Measurements from ENCODE around the gene GAGE10.

The GAGE10 gene

GRCh38 chrX:49276207-49276606, 27.2 kb upstream of the GAGE10 start:
- FAIRE-seq: no peak
- DNase-seq (ENCODE audit: insufficient read length, low spot score): no peak
- TF ChIP-seq CTCF (IDR thresholded peaks at IDR 0.05; ENCODE audit: insufficient read depth, missing control alignments): no peak

- FAIRE-seq (no peak), DNase-seq (ENCODE audit: insufficient read length, low spot score) (no peak)
- no peak for TF ChIP-seq CTCF (IDR thresholded peaks at IDR 0.05; ENCODE audit: insufficient read depth, missing control alignments)
These were observed 26.5 kb upstream of the GAGE10 start for GRCh38 chrX:49276671-49277534.

- TF ChIP-seq CTCF (IDR thresholded peaks at IDR 0.05; ENCODE audit: insufficient read depth, missing control alignments): no peak
- FAIRE-seq: no peak
- no peak for DNase-seq (ENCODE audit: insufficient read length, low spot score)
These were observed 26.0 kb upstream of the GAGE10 start for GRCh38 chrX:49277535-49277830.

GRCh38 chrX:49278081-49278480, 25.4 kb upstream of the GAGE10 start:
- DNase-seq (ENCODE audit: insufficient read length, low spot score) (no peak), FAIRE-seq (no peak)
- TF ChIP-seq CTCF (IDR thresholded peaks at IDR 0.05; ENCODE audit: insufficient read depth, missing control alignments): no peak

GRCh38 chrX:49282647-49283011, 20.8 kb upstream of the GAGE10 start:
- peak; percentile 39 for TF ChIP-seq CTCF (IDR thresholded peaks at IDR 0.05; ENCODE audit: insufficient read depth, missing control alignments)
- DNase-seq (ENCODE audit: insufficient read length, low spot score) (no peak), FAIRE-seq (peak; percentile 76)

GRCh38 chrX:49284212-49284611, 19.2 kb upstream of the GAGE10 start:
- TF ChIP-seq CTCF (IDR thresholded peaks at IDR 0.05; ENCODE audit: insufficient read depth, missing control alignments): no peak
- FAIRE-seq: no peak
- no peak for DNase-seq (ENCODE audit: insufficient read length, low spot score)

- DNase-seq (ENCODE audit: insufficient read length, low spot score) (no peak), FAIRE-seq (no peak)
- TF ChIP-seq CTCF (IDR thresholded peaks at IDR 0.05; ENCODE audit: insufficient read depth, missing control alignments): no peak
These were observed 17.3 kb upstream of the GAGE10 start for GRCh38 chrX:49286136-49286535.

All from D721Med (cell line).